EL (cell line): ENCODE data around the gene MLLT1.
"Not testable (repeated sequence)": the region's sequence is repeated elsewhere in the genome, so short reads cannot be mapped to it uniquely, and the experiment has no call there.

ENCODE experiments used
- DNase-seq: peaks from one replicate; pipeline ENCODE4 v3.0.0-alpha.2; 2016

The MLLT1 gene

DNA sequence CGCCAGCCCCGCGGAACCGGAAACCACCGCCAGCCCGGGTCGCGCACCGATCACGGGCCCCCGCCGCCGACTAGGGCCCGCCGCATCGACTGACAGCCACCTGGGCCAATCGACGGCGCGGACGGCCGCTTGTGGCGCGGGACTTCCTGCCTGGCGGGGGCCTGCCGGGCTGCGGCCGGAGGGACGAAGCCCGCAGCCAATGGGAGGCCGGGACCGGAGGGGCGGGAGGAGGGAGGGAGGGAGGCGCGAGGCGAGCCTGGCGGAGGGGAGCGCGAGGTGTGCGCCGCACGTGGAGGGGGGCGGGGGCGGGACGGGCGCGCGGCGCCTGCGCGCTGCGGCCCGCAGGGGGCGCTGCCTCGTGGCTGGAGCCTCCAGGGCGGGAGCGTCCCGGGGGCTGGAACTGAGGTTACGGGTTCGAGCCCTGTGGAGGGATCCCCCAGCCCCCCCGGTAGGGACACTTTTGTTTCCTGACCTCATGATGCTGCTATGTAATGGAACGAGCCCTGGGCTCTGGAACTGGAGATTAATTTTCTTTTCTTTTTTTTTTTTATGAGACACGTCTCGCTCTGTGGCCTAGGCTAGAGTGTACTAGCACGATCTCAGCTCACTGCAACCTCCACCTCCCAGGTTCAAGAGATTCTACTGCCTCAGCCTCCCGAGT is at the start of gene MLLT1:
Gene MLLT1, minus strand, starts transcription at position 45 of the 661 bp plus-strand sequence. CDS start 191 bp downstream, outside the sequence.
- peak; percentile 97 for DNase-seq

DNA sequence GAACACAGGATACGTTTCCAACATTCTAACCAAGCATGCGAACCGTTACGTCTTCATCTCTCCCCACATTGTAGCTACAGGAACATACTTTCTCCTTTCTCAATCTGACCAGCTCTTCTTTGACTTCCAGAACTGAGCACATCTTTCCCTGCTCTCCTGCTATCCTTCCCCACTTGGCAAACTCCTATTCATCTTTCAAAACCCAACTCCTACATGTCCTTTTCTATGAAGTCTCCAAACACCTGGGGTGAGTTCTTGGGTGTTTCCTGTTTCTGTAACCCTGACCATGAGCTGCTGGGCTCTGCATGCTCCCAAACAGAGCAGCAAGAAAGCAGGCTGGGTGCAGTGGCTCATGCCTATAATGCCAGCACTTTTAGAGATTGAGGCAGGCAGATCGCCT is 47.0 kb upstream of the MLLT1 start:
- DNase-seq: no peak

DNA sequence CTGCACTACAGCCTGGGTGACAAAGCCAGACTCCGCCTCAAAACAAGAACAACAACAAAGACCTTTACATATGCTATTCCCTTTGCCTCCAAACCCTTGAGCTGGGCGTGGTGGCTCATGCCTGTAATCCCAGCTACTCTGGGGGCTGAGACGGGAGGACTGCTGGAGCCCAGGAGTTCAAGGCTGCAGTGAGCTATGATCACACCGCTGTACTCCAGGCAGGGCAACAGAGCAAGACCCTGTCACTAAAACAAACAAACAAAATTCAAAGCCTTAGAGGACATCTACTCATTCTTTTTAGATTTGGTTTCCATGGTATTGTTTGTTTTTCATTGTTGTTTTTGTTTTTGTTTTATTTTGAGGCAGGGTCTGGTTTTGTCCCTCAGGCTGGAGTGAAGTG is 45.8 kb upstream of the MLLT1 start:
- no peak for DNase-seq

DNA sequence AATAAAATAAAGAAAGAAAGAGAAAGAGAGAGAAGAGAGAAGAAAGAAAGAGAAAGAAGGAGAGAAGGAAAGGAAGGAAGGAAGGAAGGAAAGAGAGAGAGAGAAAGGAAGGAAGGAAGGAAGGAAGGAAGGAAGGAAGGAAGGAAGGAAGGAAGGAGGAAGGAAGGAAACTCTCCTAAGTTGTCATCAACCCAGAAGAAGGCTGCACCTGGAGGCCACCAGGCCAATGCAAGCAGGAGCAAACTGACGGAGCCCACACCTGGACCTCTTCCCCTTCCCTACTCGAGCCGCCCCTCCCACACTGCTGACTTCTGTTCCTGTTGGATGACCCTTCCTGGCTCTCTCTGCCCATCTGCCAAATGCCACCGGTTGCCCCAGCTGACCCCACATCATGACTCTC is 45.0 kb upstream of the MLLT1 start:
- no peak for DNase-seq

GRCh38 chr19:6322284-6322683 is 42.5 kb upstream of the MLLT1 start:
- no peak for DNase-seq

GRCh38 chr19:6319376-6319775 is 39.6 kb upstream of the MLLT1 start:
- no peak for DNase-seq

- peak; percentile 26 for DNase-seq
These were observed 39.0 kb upstream of the MLLT1 start for GRCh38 chr19:6318772-6319171.

DNA sequence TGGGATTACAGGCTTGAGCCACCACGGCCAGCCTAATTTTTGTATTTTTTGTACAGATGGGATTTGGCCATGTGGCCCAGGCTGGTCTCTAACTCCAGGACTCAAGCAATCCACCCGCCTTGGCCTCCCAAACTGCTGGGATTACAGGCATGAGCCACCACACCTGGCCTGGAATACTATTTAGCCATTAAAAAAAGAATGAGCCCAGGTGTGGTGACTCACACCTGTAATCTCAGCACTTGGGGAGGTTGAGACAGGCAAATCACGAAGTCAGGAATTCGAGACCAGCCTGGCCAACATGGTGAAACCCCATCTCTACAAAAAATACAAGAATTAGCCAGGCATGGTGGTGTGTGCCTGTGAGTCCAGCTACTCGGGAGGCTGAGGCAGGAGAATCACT is 35.9 kb upstream of the MLLT1 start:
- not testable (repeated sequence) for DNase-seq

GRCh38 chr19:6313398-6313969 is 33.7 kb upstream of the MLLT1 start:
- DNase-seq: no peak

- DNase-seq: no peak
These were observed 32.2 kb upstream of the MLLT1 start for GRCh38 chr19:6312018-6312417.

- no peak for DNase-seq
These were observed 18.6 kb upstream of the MLLT1 start for GRCh38 chr19:6298413-6298812.

DNA sequence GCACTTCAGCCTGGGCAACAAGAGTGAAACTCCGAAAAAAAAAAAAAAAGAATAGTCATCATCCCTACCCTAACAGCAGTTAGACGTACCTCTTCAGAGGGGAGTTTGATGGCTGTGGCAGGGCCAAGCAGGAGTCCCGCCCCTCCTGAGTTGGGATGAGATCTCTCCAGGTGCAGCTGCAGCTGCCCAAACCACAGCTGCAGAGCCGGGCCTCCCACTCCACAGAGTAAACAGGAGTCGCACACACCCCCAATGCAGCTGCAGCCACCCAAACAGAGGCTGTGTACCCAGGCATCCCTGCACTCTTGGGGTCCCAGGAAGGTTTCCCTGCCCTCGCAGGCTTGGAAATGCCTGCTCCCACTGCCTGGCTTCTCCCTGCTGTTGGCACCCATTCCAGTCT is 17.4 kb upstream of the MLLT1 start:
- no peak for DNase-seq

- no peak for DNase-seq
These were observed 12.2 kb upstream of the MLLT1 start for GRCh38 chr19:6292006-6292405.

GRCh38 chr19:6288737-6289136 is 9.0 kb upstream of the MLLT1 start:
- no peak for DNase-seq

DNA sequence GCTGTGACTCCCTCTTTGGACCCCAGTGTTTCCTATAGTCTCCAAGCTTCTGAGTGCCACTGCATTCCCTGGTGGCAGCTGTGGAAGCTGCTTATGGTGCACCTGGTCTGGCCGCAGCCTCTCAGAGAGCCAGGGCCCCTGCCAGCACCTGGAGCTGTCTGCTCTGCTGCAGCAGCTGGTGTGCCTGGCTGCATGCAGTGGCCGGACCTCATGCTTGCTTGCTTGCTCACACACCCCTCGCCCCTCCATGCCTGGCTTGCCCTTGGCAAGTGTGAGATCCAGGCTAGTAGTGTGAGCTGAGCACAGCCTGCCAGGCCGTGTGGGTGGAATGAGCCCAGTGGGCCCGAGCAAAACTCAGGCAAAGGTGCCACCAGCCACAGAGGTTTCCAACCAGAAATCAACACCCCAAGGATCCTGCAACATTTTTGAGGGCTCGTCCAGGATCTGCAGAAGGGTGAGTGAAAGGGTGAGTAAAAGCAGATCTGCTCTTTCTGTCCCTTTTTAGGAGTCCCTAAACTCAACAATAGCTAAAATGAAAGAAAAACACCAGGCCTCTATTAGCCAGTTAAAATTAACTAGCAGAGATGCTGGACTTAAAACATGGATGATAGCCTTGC is 7.6 kb upstream of the MLLT1 start:
- DNase-seq: no peak

- no peak for DNase-seq
These were observed 6.9 kb upstream of the MLLT1 start for GRCh38 chr19:6286676-6287075.

DNA sequence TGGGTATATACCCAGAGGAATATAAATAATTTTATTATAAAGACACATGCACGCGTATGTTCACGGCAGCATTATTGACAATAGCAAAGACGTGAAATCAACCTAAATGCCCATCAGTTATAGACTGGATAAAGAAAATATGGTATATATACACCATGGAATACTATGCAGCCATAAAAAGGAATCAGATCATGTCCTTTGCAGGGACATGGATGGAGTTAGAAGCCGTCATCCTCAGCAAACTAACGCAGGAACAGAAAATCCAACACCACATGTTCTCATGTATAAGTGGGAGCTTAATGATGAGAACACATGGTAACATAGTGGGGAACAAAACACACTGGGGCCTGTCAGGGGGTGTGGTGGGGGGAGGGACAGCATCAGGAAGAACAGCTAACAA is 2.6 kb upstream of the MLLT1 start:
- DNase-seq: not testable (repeated sequence)

DNA sequence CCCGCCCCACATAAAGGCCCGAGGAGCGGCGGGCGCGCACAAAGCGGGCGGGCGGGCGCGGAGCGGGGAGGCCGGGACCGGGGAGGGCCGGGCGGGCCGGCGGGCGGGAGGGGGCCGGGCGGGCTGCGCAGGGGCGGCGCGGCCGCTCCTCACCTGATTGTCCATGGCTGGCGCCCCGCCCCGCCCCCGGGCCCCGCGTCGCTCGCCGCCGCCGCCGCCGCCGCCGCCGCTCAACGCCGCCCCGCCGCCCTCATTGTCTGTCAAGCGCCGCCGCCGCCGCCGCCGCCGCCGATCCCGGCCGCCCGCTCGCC is 200 bp downstream of the MLLT1 start:
- DNase-seq: no peak

DNA sequence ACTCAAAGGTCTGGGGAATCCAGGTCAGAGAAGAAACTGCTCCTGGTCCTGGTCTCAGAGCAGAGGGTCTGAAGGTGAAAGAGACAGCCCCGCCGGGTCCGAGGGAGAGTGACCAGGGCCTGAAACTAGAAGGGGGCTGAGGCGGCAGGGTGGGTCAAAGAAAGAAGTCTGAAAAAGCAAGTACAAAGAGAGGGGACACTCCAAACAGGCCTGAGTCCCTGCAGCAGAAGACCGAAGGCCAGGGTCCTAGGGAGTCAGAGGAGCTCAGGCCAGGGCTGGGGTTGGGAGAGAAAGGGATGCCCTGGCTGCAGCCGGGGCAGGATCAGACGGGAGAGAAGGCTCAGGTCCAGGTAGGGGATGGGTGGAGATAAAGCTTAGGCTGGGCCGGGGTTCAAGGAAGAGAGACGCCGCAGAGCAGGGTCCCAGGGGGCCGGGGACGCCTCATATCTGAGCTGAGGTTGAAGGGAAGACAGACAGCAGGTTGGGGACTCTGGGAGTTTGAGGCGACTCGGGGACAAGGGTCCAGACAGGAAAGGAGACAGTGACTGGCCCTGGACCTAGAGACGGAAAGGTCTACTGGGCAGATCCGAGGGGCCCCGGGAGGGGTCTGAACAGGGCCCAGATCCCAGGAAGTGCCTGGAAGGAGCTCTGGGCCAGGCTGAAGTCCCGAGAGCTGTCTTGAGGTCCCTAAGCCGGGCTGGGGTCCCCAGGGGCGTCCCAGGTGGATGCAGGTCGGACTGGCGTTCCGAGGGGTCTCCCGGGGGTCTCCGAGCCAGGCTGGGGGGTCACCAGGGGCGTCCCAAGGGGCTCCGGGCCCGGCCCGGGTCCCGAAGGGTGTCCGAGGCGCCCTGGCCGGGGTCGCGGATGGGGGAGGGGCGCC is 795 bp downstream of the MLLT1 start:
- no peak for DNase-seq

DNA sequence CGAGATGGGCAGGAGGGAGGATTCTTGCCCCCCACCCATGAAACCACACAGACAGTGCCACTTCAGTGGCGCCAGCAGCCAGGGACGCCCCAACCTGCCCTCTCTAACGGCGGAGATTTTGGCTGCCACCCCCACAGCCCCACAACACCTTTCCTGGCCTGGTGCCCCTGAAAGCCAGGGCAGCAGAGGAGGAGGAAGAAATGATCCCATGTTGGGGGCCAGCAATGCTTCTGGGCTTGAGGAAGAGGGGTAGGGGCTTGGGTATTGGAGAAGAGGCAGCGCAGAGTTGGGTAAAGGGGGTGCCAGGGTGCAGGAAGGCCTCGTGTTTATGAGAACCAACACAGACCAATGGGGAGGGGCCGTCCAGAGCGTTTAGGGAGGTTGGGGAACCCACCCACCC is 1.7 kb downstream of the MLLT1 start:
- DNase-seq: no peak

GRCh38 chr19:6276447-6276846 is 3.3 kb downstream of the MLLT1 start:
- DNase-seq: peak; percentile 79

DNA sequence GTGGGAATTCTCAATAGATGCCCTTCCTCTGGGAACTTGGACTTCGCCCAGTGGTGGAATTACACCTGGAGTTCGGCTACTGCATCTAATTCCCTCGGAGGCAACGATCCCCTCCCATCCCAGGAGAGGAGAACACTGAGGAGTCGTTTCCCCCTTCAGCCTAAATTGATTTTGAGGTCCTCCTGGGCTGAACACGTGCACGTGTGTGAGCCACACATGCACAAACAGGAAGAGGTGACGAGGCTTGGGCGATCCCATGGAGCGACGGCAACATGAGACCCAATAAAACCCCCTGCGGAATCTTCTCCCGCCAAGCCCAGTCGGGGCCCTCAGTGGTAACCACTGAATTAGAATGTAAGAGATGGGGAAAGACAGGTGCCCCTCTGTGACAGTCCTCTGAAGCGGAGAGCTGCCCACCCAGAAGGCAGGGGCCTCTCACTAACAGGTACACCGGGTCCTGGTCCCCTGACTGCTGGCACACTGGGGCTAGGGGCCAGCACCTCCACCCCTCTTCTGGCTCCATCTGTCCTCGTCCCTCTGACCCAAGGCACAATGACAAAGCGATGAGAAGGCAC is 4.5 kb downstream of the MLLT1 start:
- DNase-seq: no peak

GRCh38 chr19:6274756-6275155 is 5.0 kb downstream of the MLLT1 start:
- DNase-seq: no peak
